Measurements from ENCODE around the gene KCNQ1.
A peak's percentile ranks its signal among the peaks of the same experiment; 100 is the strongest.

KCNQ1 gene

GRCh38 chr11:2772544-2773031 lies 327.8 kb downstream of the KCNQ1 start:
- WGBS, 2 experiments (ENCODE audit: insufficient coverage in 2 of 2) = 92 to 99% methylated on average over 7 of the region's 7 CpGs
- Histone ChIP-seq H3K9me3 (ENCODE audit: control insufficient read depth, low read length) (no peaks in the 10 kb centered on the region), H3K27ac (ENCODE audit: low read depth, low read length, severe bottlenecking) (no peak overlapping the region), H3K4me3 (ENCODE audit: extremely low read depth, insufficient read depth, low read length, poor library complexity, severe bottlenecking) (no peak overlapping the region), H3K36me3 (ENCODE audit: control insufficient read depth, insufficient read depth, low read length) (no peaks in the 10 kb centered on the region), H3K4me1 (ENCODE audit: control insufficient read depth, insufficient read depth, low read length, poor library complexity, severe bottlenecking) (peaks cover 30% of the 10 kb centered on the region)

- H3K4me1 ChIP-seq (ENCODE audit: control insufficient read depth, insufficient read depth, low read length, poor library complexity, severe bottlenecking) = peaks cover 37% of the 10 kb centered on the region
- H3K4me3 ChIP-seq (ENCODE audit: extremely low read depth, insufficient read depth, low read length, poor library complexity, severe bottlenecking) = no peak overlapping the region
- WGBS, 2 experiments (ENCODE audit: insufficient coverage in 2 of 2) = 92 to 94% methylated on average over 12 of the region's 13 CpGs
- H3K36me3 ChIP-seq (ENCODE audit: control insufficient read depth, insufficient read depth, low read length) = no peaks in the 10 kb centered on the region
- no peak overlapping the region for H3K27ac ChIP-seq (ENCODE audit: low read depth, low read length, severe bottlenecking)
- H3K9me3 ChIP-seq (ENCODE audit: control insufficient read depth, low read length) = no peaks in the 10 kb centered on the region
Measured at GRCh38 chr11:2774173-2775082, 329.6 kb downstream of the KCNQ1 start.

- H3K9me3 ChIP-seq (ENCODE audit: control insufficient read depth, low read length) = no peaks in the 10 kb centered on the region
- WGBS, 2 experiments (ENCODE audit: insufficient coverage in 2 of 2) = 94 to 98% methylated on average over 4 to 5 of the region's 5 CpGs
- H3K4me1 ChIP-seq (ENCODE audit: control insufficient read depth, insufficient read depth, low read length, poor library complexity, severe bottlenecking) = peaks cover 37% of the 10 kb centered on the region
- no peak overlapping the region for H3K27ac ChIP-seq (ENCODE audit: low read depth, low read length, severe bottlenecking)
- no peaks in the 10 kb centered on the region for H3K36me3 ChIP-seq (ENCODE audit: control insufficient read depth, insufficient read depth, low read length)
- H3K4me3 ChIP-seq (ENCODE audit: extremely low read depth, insufficient read depth, low read length, poor library complexity, severe bottlenecking) = no peak overlapping the region
Measured at GRCh38 chr11:2775083-2775625, 330.3 kb downstream of the KCNQ1 start.

GRCh38 chr11:2775626-2776350 lies 331.0 kb downstream of the KCNQ1 start:
- peaks cover 39% of the 10 kb centered on the region for H3K4me1 ChIP-seq (ENCODE audit: control insufficient read depth, insufficient read depth, low read length, poor library complexity, severe bottlenecking)
- whole genome bisulfite sequencing, 2 experiments (ENCODE audit: insufficient coverage in 2 of 2) = 92% methylated on average over 18 to 21 of the region's 29 CpGs

GRCh38 chr11:2776351-2777061 lies 331.7 kb downstream of the KCNQ1 start:
- Histone ChIP-seq H3K27ac (ENCODE audit: low read depth, low read length, severe bottlenecking) (no peak overlapping the region), H3K36me3 (ENCODE audit: control insufficient read depth, insufficient read depth, low read length) (no peaks in the 10 kb centered on the region), H3K9me3 (ENCODE audit: control insufficient read depth, low read length) (no peaks in the 10 kb centered on the region), H3K4me3 (ENCODE audit: extremely low read depth, insufficient read depth, low read length, poor library complexity, severe bottlenecking) (no peak overlapping the region), H3K4me1 (ENCODE audit: control insufficient read depth, insufficient read depth, low read length, poor library complexity, severe bottlenecking) (peaks cover 43% of the 10 kb centered on the region)
- WGBS, 2 experiments (ENCODE audit: insufficient coverage in 2 of 2) = 92 to 94% methylated on average over 16 to 17 of the region's 19 CpGs

More at GRCh38 chr11:2775626-2776350, 331.0 kb downstream of the KCNQ1 start:
- Histone ChIP-seq H3K4me3 (ENCODE audit: extremely low read depth, insufficient read depth, low read length, poor library complexity, severe bottlenecking) (no peak overlapping the region), H3K9me3 (ENCODE audit: control insufficient read depth, low read length) (no peaks in the 10 kb centered on the region), H3K27ac (ENCODE audit: low read depth, low read length, severe bottlenecking) (no peak overlapping the region), H3K36me3 (ENCODE audit: control insufficient read depth, insufficient read depth, low read length) (no peaks in the 10 kb centered on the region)

- WGBS, 2 experiments (ENCODE audit: insufficient coverage in 2 of 2) = 79 to 86% methylated on average over 4 to 7 of the region's 7 CpGs
- no peaks in the 10 kb centered on the region for H3K9me3 ChIP-seq (ENCODE audit: control insufficient read depth, low read length)
- H3K27ac ChIP-seq (ENCODE audit: low read depth, low read length, severe bottlenecking) = peak overlapping the region; percentile 23
- no peak overlapping the region for H3K4me3 ChIP-seq (ENCODE audit: extremely low read depth, insufficient read depth, low read length, poor library complexity, severe bottlenecking)
- H3K36me3 ChIP-seq (ENCODE audit: control insufficient read depth, insufficient read depth, low read length) = no peaks in the 10 kb centered on the region
- peaks cover 46% of the 10 kb centered on the region for H3K4me1 ChIP-seq (ENCODE audit: control insufficient read depth, insufficient read depth, low read length, poor library complexity, severe bottlenecking)
Measured at GRCh38 chr11:2777386-2777785, 332.6 kb downstream of the KCNQ1 start.

- Histone ChIP-seq H3K4me1 (ENCODE audit: control insufficient read depth, insufficient read depth, low read length, poor library complexity, severe bottlenecking) (peaks cover 46% of the 10 kb centered on the region), H3K27ac (ENCODE audit: low read depth, low read length, severe bottlenecking) (peak overlapping the region; percentile 11), H3K4me3 (ENCODE audit: extremely low read depth, insufficient read depth, low read length, poor library complexity, severe bottlenecking) (no peak overlapping the region), H3K9me3 (ENCODE audit: control insufficient read depth, low read length) (no peaks in the 10 kb centered on the region), H3K36me3 (ENCODE audit: control insufficient read depth, insufficient read depth, low read length) (no peaks in the 10 kb centered on the region)
- 86 to 91% methylated on average over 11 to 19 of the region's 27 CpGs for WGBS, 2 experiments (ENCODE audit: insufficient coverage in 2 of 2)
Measured at GRCh38 chr11:2777871-2778629, 333.2 kb downstream of the KCNQ1 start.

GRCh38 chr11:2778630-2779498 lies 334.1 kb downstream of the KCNQ1 start:
- no peak overlapping the region for H3K4me3 ChIP-seq (ENCODE audit: extremely low read depth, insufficient read depth, low read length, poor library complexity, severe bottlenecking)

GRCh38 chr11:2779499-2779980 lies 334.7 kb downstream of the KCNQ1 start:
- 85 to 91% methylated on average over 8 of the region's 11 CpGs for WGBS, 2 experiments (ENCODE audit: insufficient coverage in 2 of 2)
- Histone ChIP-seq H3K9me3 (ENCODE audit: control insufficient read depth, low read length) (no peaks in the 10 kb centered on the region), H3K4me3 (ENCODE audit: extremely low read depth, insufficient read depth, low read length, poor library complexity, severe bottlenecking) (no peak overlapping the region), H3K4me1 (ENCODE audit: control insufficient read depth, insufficient read depth, low read length, poor library complexity, severe bottlenecking) (peaks cover 46% of the 10 kb centered on the region), H3K27ac (ENCODE audit: low read depth, low read length, severe bottlenecking) (peak overlapping the region; percentile 11), H3K36me3 (ENCODE audit: control insufficient read depth, insufficient read depth, low read length) (no peaks in the 10 kb centered on the region)

More at GRCh38 chr11:2778630-2779498, 334.1 kb downstream of the KCNQ1 start:
- H3K4me1 ChIP-seq (ENCODE audit: control insufficient read depth, insufficient read depth, low read length, poor library complexity, severe bottlenecking) = peaks cover 46% of the 10 kb centered on the region
- H3K36me3 ChIP-seq (ENCODE audit: control insufficient read depth, insufficient read depth, low read length) = no peaks in the 10 kb centered on the region
- 79 to 91% methylated on average over 22 to 28 of the region's 28 CpGs for WGBS, 2 experiments (ENCODE audit: insufficient coverage in 2 of 2)
- no peaks in the 10 kb centered on the region for H3K9me3 ChIP-seq (ENCODE audit: control insufficient read depth, low read length)
- peak overlapping the region; percentile 11 for H3K27ac ChIP-seq (ENCODE audit: low read depth, low read length, severe bottlenecking)

Measured in mesodermal cell (in vitro differentiated cells).